Cardiac fibroblast (primary cell): ENCODE measurements around the gene CDYL.
A peak's percentile ranks its signal among the peaks of the same experiment; 100 is the strongest.

Experiments used
- DNase-seq, 2 donors: peaks; one replicate each; pipeline versions ENCODE4 v3.0.0 to v3.0.0-alpha.2; 2010; ENCODE audit warnings: low read depth in 2 of 2
- H3K4me3 ChIP-seq, 2 donors: replicated peaks in 1 of 2; 1 replicate in 1 of 2; 2 replicates in 1 of 2; pipeline ENCODE4 v1.5.1; 2011; ENCODE audit warnings: low read depth in 2 of 2, low read length in 2 of 2, mild to moderate bottlenecking in 2 of 2, moderate library complexity in 1 of 2
- CTCF ChIP-seq: IDR thresholded peaks from one replicate; pipeline ENCODE4 v1.5.1; 2011; ENCODE audit warnings: low read depth, mild to moderate bottlenecking, low read length, inconsistent platforms

The CDYL gene

GRCh38 chr6:4788482-4788881, 12.3 kb downstream of the CDYL start:
- no peak for DNase-seq
- no peak overlapping the region for H3K4me3 ChIP-seq
- TF ChIP-seq CTCF, result no peak

- no peak for DNase-seq
- TF ChIP-seq CTCF, result no peak
- H3K4me3 ChIP-seq, result no peak overlapping the region
These were observed 12.9 kb downstream of the CDYL start for GRCh38 chr6:4788953-4789584.

- DNase-seq, result no peak
- no peak overlapping the region for H3K4me3 ChIP-seq
These were observed 14.1 kb downstream of the CDYL start for GRCh38 chr6:4790158-4790899.

GRCh38 chr6:4794140-4794707, 18.0 kb downstream of the CDYL start:
- TF ChIP-seq CTCF, result no peak
- no peak overlapping the region for H3K4me3 ChIP-seq
- peak in 1 of 2 donors; percentile 62 for DNase-seq

More at GRCh38 chr6:4790158-4790899, 14.1 kb downstream of the CDYL start:
- no peak for TF ChIP-seq CTCF

- H3K4me3 ChIP-seq, result no peak overlapping the region
- DNase-seq, result no peak
- no peak for TF ChIP-seq CTCF
These were observed 21.4 kb downstream of the CDYL start for GRCh38 chr6:4797587-4797986.

- TF ChIP-seq CTCF, result no peak
- DNase-seq, result no peak
- H3K4me3 ChIP-seq, result no peak overlapping the region
These were observed 23.7 kb downstream of the CDYL start for GRCh38 chr6:4799912-4800311.
